ENCODE data around the gene MCC.
A peak's percentile ranks its signal among the peaks of the same experiment; 100 is the strongest.

MCC gene

DNA sequence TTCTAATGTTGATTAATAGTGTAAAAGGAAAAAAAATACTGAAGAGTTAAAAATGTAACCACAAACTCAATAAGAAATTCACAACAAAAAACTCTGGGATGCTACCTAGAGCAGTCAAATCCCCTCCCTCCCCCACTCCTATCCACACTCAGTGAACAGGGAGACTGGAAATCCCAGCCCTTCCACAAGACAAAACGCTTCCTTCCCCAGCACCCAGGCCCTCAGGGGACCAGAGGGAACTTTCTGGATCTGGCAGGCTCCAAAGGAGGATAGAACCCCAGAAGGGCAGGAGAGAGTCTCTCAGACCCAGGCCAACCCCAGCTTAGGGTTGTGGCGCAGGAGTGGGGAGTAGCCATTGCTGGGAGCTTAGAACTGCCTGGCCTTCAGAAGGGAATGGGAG lies 456.7 kb downstream of the MCC start:
- DNase-seq (ENCODE audit: low read depth in 2 of 2), result no peak

DNA sequence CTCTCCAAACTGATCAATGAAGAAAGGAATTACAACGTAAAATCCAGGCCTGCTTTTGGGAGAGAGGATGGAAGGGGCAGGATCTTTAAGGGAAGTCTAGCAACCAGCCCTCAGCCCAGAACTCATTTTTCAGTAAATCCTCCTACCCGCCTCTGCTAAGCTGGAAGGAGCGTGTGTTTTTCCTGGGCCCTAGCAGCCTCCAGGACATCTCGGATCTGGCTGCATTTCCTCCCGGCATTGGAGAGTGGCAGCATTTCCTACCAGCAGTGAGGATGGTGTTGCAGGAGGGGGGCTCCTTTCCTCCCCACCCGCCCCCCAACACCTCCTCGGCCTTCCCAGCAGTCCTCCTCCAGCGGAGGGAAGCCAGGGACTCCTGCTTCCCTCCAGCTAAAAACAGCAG lies 457.1 kb downstream of the MCC start:
- no peak for DNase-seq (ENCODE audit: low read depth in 2 of 2)

DNA sequence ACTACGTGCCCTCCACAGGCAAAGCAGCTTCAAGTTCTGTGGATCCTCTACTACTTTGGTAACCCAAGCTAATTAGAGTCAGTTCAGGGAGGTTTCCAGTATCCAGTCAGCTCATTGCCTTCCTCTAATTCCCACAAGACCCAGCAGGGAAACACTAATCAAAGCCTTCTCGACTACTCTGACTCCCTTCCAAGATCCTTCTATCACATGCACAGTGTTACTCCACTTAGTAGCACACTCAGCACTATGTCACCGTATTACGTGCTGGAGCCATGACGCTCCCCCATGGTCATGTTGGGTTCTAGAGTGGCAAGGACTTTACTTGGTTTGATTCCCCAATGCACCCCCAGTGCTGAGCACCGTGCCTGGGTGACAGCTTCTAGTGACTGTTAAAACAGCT lies 458.6 kb downstream of the MCC start:
- DNase-seq (ENCODE audit: low read depth in 2 of 2), result no peak

DNA sequence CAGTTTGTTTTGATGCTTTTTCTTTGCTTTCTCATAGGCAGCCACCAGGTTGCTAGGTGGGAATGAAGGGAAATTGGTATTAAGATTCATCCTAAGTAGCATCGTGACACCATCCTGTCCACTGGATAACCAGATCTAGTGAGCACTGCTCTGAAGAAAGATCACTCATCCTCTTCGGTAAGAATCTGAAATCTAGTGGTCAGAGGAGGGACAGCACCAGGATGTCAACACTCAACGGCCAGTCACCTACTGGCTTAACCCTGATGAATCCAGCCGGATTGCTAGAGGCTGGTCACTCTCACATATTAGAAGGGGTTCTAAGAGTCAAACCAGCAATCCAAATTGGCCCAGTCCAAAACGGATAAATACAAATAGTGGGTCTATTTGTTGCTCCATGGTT lies 460.8 kb downstream of the MCC start:
- no peak for DNase-seq (ENCODE audit: low read depth in 2 of 2)

DNA sequence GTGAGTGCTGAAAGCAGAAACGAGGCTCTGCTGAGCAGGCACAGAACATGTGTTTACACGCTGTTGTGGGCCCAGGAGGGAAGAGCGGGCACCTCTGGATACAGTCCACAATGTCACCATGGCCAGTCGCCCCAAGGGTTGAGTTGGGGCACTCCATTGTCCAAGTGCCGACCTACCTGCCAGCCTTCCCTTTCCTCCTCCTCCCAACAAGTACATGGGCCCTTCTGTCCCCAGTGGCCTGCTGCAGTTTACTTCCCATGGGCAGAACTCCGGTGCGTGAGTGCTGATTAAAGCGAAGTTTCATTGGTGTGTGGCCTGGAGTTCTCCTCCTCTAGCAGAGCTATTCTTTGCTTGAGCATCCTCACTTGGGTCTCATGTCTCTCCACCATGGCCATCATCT lies 461.2 kb downstream of the MCC start:
- DNase-seq (ENCODE audit: low read depth in 2 of 2), result no peak

DNA sequence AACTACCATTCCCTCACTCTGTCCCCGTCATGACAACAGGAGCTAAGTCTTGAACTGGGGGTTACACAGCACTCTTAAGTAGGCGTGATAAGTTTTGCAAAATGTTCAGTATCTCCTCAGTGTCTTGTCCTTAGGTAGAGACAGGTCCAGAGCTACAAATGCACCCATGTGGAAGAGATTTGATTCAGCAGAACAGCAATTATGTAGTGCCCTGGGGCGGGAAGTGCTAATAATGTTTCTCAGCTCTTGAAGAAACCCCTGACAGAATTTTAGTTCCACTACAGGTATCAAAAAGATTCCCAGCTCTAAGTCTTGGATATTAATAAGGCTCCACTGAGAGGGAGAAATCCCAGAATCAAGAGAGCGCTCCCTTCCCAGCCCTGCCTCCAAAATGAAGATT lies 462.0 kb downstream of the MCC start:
- no peak for DNase-seq (ENCODE audit: low read depth in 2 of 2)

DNA sequence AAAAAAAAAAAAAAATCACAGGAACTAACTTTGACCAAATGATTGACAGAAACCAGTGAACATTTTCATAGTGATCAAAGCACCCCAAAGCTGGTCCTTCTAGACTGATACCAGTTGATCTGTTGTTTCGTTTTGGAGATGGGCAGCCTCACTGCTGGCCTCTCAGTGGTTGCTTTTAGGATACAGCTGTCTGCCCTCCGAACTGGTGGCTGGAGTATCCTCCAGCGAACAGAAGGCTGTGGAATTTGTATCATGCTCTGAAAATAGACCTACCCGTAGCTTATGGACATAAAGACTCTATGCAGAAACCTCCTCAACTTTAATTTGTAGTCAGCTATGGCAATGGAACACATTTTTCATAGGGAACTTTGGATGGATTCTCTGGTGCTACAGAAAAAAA lies 462.7 kb downstream of the MCC start:
- no peak for DNase-seq (ENCODE audit: low read depth in 2 of 2)

DNA sequence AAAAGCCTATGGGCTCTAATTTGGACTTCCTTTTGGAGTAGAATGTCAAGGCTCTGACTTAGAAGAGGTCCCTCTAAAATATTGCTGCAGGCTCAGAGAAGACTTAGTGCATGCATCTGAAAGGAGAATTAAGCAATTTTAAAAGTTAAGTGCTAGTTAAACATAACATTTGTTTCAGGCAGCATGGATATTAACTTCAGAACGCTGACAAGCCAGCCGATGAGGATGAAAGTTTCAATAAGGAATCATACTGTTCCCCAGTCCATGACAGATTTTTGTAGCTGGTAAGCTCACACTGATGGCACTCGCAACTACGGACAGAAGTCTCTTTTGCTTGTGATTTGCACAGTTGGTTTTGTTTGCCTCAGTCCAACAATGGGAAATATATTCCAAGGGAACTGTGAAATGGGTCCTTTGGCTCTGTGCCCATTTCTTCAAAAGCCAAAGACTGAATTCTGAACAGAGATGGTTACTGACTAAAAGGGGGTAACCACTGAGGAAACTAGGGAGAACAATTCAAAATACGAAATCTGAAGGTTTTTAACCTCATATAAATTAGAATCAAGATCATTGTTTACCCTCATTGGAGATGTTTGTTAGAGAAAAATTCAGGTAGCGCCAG lies 464.1 kb downstream of the MCC start:
- no peak for DNase-seq (ENCODE audit: low read depth in 2 of 2)

DNA sequence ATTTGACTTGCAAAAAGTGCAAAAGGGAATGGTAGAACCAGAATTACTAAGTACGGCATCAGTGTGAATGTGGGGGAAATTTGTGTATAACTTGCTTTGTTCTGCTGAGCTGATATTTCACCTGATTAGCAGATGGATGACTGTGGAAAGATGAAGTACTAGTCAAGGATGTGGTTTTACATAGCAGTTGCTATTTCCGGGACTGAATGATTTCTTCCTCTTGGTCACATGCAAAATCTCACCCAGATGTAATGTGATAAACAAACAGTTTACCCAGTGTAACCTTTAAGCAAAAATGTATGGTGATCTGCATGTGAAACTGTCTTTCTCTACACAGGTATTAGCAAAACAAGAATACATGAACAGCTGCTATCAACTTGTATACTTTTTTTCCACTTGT lies 465.6 kb downstream of the MCC start:
- no peak for DNase-seq (ENCODE audit: low read depth in 2 of 2)

DNA sequence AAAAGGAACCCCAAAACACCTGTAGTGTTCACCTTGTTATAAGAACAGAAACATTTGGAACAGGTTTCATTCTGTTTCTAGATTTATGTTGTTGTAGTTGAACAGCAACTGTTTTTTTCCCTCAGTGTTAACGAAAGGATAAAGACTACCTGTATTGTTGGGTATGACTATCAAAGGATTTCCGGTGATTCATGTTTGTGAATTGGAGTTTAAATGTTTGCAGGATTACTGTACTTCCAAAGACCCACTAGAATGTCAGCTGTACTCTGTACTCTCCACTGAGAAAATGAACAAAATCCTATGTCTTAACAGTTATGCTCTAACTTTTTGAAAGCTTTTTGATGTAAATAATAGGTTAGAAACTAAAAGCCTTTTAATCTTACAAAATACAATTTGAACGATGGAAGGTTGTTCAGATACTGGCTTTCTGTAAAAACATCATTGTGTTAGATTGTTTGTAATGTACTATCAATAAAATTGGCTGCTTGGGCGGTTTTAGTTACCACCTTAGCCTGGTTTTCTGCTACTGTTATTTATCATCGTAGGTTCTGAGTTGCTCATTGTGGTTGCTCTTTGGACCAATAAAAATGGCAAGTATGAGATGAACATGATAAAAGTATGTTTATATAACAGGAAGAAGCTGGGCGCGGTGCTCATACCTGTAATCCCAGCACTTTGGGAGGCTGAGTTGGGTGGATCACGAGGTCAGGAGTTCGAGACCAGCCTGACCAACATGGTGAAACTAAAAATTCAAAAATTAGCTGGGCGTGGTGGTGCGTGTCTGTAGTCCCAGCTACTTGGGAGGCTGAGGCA lies 467.6 kb downstream of the MCC start:
- no peak for DNase-seq (ENCODE audit: low read depth in 2 of 2)

DNA sequence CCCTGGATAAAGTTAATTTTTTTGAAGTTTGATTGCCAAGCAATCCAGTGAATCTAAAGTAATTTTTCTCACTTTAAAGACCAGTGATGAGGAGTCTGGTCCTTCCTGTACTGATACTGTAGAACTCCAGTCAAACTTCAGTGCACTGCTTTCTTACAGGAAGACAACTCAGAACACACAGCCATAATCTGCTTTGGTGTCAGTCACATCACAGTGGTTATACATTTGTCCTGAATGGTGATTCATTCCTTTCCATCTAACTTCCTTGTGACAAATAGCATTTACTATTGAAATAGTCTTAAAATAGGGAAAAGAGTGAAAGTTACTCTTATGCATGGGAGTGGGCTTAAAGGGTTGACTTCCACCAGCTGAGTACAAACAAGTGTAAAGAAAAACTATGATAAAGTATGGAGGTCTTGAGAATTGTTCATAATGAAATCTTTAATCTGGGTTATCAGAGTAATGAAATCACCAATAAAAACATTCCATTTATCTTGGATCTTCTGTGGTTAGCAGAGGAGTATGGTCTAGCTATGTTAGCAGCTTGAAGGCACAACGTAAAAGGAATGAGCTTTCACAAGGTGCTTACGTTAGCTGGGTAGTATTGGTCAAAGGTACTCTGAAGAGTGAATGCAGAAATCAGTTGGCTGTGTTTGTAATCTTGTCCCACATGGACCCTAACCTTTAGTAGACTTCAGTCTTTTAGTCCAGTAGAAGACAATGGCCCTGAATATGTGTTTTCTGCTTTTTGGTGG lies 470.2 kb downstream of the MCC start:
- no peak for DNase-seq (ENCODE audit: low read depth in 2 of 2)

DNA sequence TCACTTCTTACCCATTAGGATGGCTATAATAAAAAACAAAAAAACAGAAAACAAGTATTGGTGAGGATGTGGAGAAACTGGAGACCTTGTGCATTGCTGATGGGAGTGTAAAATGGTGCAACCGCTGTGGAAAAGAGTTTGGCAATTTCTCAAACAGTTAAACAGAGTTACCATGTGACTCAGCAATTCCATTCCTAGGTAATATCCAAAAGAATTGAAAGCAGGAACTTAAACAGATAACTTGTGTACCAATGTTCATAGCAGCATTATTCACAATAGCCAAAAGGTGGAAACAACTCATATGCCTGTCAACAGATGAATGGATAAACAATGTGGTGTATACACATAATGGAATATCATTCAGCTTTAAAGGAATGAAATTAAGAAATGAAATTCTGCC lies 482.8 kb downstream of the MCC start:
- no peak for DNase-seq (ENCODE audit: low read depth in 2 of 2)

DNA sequence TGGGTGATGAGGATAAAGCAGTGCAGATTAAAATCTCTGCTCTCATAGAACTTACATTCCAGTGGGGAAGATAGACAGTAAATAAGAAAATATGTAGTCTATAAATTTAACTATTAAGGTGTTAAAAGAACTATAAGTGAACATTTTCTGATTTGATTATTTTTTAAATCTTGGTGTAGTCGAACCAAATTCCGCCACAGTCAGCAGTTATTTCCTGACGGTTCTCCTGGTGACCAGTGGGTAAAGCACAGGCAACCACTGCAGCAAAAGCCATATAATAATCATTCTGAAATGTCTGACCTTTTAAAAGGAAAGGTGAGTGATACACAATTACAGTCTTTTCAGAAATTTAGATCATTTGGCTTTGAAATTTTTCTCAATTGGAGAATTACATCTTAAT lies 484.5 kb downstream of the MCC start:
- DNase-seq (ENCODE audit: low read depth in 2 of 2), result no peak

DNA sequence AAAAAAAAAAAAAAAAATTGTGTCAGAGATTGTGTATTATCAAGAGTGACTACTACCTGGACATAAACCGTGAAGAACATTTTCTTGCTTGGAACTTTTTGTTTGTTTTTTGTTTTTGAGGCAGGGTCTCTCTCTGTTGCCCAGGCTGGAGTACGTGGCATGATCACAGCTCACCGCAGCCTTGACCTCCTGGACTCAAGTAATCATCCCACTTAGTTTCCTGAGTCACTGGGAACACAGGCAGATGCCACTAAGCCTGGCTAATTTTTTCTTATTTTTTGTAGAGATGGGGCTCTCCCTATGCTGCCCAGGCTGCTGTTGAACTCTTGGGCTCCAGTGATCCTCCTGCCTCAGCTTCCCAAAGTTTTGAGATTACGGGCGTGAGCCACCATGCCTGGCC lies 485.8 kb downstream of the MCC start:
- no peak for DNase-seq (ENCODE audit: low read depth in 2 of 2)

DNA sequence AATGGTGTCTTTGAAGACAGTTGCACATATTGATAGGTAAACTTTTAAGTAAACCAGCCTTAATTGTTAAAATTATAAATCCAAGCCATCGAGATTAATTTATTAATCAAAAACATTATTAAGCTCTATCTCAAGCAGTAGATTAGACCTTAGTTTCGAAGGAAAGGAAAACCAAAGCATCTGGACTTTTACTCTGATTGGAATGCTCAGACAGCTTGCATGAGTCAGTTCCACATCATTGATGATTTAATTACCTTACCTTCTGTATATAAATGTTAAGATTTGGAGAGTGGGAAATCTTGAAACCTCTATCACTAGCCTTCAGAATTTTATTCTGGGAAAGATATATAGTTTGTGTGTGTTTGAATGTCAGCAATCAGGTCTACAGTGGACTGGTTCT lies 487.8 kb downstream of the MCC start:
- DNase-seq (ENCODE audit: low read depth in 2 of 2), result no peak

DNA sequence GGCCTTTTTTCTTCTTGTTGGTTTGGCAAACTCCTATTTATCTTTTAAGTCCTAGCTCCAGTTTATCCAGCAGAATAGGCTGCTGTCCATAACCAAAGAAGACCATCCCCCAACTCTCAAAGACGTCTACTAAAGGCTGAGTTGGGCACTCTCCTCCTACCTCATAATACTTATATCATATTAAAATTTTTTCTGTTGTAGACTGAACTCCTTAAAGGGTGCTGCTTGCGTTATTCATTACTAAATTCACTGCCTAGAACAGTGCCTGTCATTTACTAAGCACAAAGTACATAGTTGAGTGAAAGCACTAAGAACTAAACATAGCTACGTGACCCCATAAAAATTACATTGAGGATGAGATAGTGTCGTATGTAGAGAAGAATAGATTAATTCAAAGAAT lies 490.0 kb downstream of the MCC start:
- DNase-seq (ENCODE audit: low read depth in 2 of 2), result no peak

DNA sequence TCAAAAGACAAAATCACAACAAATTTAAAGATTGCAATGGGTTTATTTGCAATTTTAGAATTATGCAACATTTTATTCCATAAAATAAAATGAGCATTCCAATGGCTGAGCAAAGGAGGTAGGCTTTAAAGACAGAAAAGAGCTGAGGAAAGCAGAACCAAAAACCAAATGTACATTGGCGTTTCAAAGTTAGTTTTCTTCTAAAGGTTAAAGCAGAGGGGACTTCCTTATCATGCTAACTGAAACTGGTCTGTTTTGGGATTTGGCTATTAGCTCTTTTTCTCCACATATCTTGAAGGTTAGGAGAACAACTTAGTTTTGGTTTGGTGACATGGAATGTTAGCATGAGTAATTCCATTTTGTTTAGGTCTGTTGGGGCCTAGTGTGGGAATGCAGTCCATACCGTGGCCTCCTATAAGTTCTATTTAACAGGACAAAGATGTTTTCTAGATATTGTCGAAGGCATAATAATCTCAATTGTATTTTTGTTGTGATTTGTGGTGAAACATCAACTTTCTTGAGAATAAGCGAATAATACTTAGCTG lies 491.4 kb downstream of the MCC start:
- no peak for DNase-seq (ENCODE audit: low read depth in 2 of 2)

DNA sequence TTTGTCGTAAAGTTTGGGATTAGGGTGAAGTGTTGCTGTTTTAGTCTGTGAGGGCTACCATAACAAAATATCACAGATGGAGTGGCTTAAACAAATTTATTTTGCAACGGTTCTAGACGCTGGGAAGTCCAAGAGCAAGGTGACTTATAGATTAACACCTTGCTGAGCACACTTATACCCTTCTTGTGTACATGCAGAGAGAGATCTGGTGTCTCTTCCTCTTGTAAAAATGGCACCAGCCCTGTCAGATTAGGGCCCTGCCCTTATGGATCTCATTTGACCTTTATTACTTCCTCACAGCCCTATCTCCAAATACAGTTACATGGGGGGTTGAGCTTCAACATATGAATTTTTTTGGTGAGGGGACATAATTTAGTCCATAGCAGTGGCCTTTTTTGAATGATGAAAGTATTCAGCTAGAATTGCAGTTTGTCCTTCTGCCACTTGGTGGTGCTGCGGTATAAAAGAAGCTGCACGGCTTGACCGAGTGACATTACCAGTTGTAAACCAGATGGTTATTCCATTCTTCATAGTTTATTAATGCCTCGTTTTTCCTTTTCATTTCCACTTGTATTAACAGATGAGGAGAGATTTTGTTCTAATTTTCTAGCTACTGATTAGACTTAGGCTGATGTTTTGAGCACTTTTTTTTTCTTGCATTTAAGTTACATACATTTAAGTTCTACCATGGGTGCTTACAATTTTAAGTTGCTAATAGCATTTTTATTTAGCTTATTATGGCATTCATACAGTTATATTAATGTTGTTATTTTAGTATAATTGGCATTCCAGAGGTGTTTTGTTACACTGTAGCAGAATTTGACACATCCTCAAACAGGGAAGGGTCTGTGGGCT lies 492.3 kb downstream of the MCC start:
- DNase-seq (ENCODE audit: low read depth in 2 of 2), result peak; percentile 53 to 74

DNA sequence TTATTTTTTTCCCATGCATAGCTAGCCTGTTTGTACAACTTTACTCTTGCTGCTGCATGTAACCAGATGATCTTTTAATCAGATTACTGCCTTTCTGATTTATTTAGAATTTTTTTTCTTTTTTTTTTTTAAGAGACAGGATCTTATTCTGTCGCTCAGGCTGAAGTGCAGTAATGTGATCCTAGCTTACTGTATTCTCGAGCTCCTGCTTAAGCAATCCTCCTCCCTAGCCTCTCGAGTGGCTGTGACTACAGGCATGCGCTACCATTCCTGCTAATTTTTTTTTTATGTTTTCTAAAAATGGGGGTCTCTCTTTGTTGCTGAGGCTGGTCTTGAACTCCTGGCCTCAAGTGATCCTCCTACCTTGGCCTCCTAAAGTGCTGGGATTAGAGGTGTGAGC lies 502.0 kb downstream of the MCC start:
- DNase-seq (ENCODE audit: low read depth in 2 of 2), result no peak

DNA sequence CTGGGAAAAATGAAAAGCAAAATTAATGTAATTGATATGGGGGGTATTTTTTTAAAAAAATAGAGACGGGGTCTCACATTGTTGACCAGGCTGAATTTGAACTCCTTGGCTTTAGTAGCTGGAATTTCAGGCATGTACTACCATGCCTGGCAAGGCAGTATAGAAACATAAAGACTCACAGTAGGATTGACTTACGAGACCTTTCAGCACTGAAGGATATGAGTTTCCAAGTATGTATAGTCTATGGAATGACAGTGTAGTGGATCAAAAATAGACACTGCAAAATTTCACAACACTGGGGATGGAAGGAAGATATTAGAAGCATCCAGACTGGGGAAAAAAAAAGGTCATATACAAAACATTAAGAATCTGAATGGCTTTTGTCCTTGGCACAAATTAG lies 504.9 kb downstream of the MCC start:
- DNase-seq (ENCODE audit: low read depth in 2 of 2), result no peak

DNA sequence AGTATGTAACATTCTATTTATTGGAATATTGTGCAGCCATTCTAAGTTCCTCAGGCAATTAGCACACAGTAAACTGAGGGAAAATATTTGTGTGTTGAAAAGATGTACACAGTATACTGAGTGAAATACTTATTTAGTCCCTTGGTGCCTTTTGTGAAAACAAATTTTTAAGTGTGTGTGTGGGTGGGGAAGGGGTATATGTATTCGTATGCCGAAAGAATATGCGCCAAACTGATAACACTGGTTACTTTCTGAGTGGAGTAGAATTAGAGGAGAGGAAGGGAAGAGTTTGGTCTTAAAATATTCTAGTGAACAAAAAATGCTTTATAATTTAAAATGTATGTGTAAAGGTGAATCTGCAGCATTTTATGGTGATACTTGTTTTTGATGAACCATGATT lies 508.5 kb downstream of the MCC start:
- DNase-seq (ENCODE audit: low read depth in 2 of 2), result no peak

DNA sequence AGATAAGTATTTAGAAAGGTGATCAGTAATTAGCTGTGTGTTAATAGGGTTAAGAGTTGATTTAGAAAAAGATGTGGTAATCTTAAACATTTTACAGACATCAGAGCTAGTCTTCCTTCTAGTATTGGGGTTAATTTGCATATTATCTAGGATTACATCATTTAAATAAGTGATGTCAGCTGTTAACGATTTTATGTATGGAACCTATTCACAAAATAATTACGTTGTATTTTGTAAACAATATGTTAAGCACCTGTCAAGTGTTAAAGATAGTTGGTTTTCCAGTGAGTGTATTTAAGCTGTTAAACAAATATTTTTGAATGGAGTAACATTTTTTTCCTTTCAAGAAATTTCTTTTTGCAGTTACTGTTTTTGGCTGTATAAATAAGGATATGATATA lies 509.4 kb downstream of the MCC start:
- no peak for DNase-seq (ENCODE audit: low read depth in 2 of 2)

All from stimulated activated CD4-positive, alpha-beta T cell treated with anti-CD3 and anti-CD28 coated beads, Interleukin-1b, Interleukin-23, amount 100 ng/mL, for 1 hour (primary cell).